Natural killer cell treated with Interleukin-12 subunit alpha and Interleukin-12 subunit beta and Interleukin-15 and Interleukin-18, amount 100 ng/mL, for 72 hours (primary cell): ENCODE measurements around the gene FGD4. TPM values are rescaled to one million over a fixed set of nuclear protein-coding genes. Genes with fewer than 3 reads are reported as not detected.
"Not testable (repeated sequence)": the region's sequence is repeated elsewhere in the genome, so short reads cannot be mapped to it uniquely, and the experiment has no call there.

Experiments
- ATAC-seq, 2 donors: fragments of 150-1000 bp; cut with Tn5 transposase in 1 of 2; sonication (Bioruptor Pico), chemical (Tn5 transposase) in 1 of 2; 2 replicates each; pipeline ENCODE4 v1.10.0; 2021
- DNase-seq: peaks from one replicate; pipeline ENCODE4 v3.0.0; 2022; ENCODE audit warnings: low spot score
- H3K27ac Mint-ChIP-seq, 2 donors: 1 replicate in 1 of 2; 2 replicates in 1 of 2; pipeline ENCODE4 v1.8.0; 2022; ENCODE audit warnings: mixed read lengths in 2 of 2, mild to moderate bottlenecking in 1 of 2, moderate library complexity in 1 of 2
- H3K27me3 Mint-ChIP-seq, 2 donors: 1 replicate in 1 of 2; 2 replicates in 1 of 2; pipeline ENCODE4 v1.8.0; 2022; ENCODE audit warnings: mixed read lengths in 2 of 2
- H3K36me3 Mint-ChIP-seq: one replicate; pipeline ENCODE4 v1.8.0; 2022; ENCODE audit warnings: mixed read lengths
- H3K4me1 Mint-ChIP-seq, 2 donors: 1 replicate in 1 of 2; 2 replicates in 1 of 2; pipeline ENCODE4 v1.8.0; 2022; ENCODE audit warnings: low read depth in 2 of 2, mixed read lengths in 2 of 2, mild to moderate bottlenecking in 1 of 2
- H3K4me3 Mint-ChIP-seq: one replicate; pipeline ENCODE4 v1.8.0; 2022; ENCODE audit warnings: mixed read lengths
- H3K9me3 Mint-ChIP-seq: 2 replicates; pipeline ENCODE4 v1.8.0; 2022; ENCODE audit warnings: mixed read lengths
- total RNA-seq, 2 donors: library from RNA; stranded (reverse); gene quantifications; one replicate each; pipeline ENCODE4 v1.2.3, GENCODE V29; 2022

The FGD4 gene
- total RNA-seq, 2 donors from 2014 or later = 0.22 to 0.31 TPM

GRCh38 chr12:32497864-32498263 is 98.5 kb downstream of the FGD4 start:
- no peaks in the 10 kb centered on the region for H3K36me3 Mint-ChIP-seq
- ATAC-seq = no peak

GRCh38 chr12:32499048-32499447 is 99.7 kb downstream of the FGD4 start:
- Mint-ChIP-seq H3K4me1 (peaks cover 0 to 4% of the 10 kb centered on the region in 2 donors), H3K27me3 (no peaks in the 10 kb centered on the region), H3K9me3 (no peaks in the 10 kb centered on the region), H3K4me3 (no peak overlapping the region), H3K27ac (no peak overlapping the region), H3K36me3 (no peaks in the 10 kb centered on the region)
- DNase-seq (no peak), ATAC-seq (no peak)

More at GRCh38 chr12:32497864-32498263, 98.5 kb downstream of the FGD4 start:
- Mint-ChIP-seq H3K4me1 (peaks cover 0 to 5% of the 10 kb centered on the region in 2 donors), H3K9me3 (no peaks in the 10 kb centered on the region), H3K27ac (no peak overlapping the region), H3K27me3 (no peaks in the 10 kb centered on the region), H3K4me3 (no peak overlapping the region)
- no peak for DNase-seq

- no peaks in the 10 kb centered on the region for H3K36me3 Mint-ChIP-seq
- peaks cover 0 to 6% of the 10 kb centered on the region in 2 donors for H3K4me1 Mint-ChIP-seq
- H3K4me3 Mint-ChIP-seq = no peak overlapping the region
- H3K27ac Mint-ChIP-seq = no peak overlapping the region
- no peak for ATAC-seq
- H3K9me3 Mint-ChIP-seq = no peaks in the 10 kb centered on the region
- no peak for DNase-seq
- H3K27me3 Mint-ChIP-seq = peaks cover 0 to 6% of the 10 kb centered on the region in 2 donors
Observed at GRCh38 chr12:32501835-32502333, 102.5 kb downstream of the FGD4 start.

- Mint-ChIP-seq H3K4me3 (no peak overlapping the region), H3K27ac (no peak overlapping the region), H3K4me1 (peaks cover 0 to 6% of the 10 kb centered on the region in 2 donors), H3K27me3 (peaks cover 0 to 6% of the 10 kb centered on the region in 2 donors), H3K9me3 (no peaks in the 10 kb centered on the region), H3K36me3 (no peaks in the 10 kb centered on the region)
- no peak for DNase-seq
- ATAC-seq = no peak
Observed at GRCh38 chr12:32502693-32503502, 103.5 kb downstream of the FGD4 start.

GRCh38 chr12:32503730-32504129 is 104.4 kb downstream of the FGD4 start:
- H3K36me3 Mint-ChIP-seq = no peaks in the 10 kb centered on the region
- peaks cover 0 to 3% of the 10 kb centered on the region in 2 donors for H3K4me1 Mint-ChIP-seq
- no peak for ATAC-seq
- no peaks in the 10 kb centered on the region for H3K9me3 Mint-ChIP-seq
- no peak overlapping the region for H3K4me3 Mint-ChIP-seq
- H3K27ac Mint-ChIP-seq = no peak overlapping the region
- peaks cover 0 to 6% of the 10 kb centered on the region in 2 donors for H3K27me3 Mint-ChIP-seq
- DNase-seq = no peak

- Mint-ChIP-seq H3K27ac (no peak overlapping the region), H3K27me3 (peaks cover 0 to 6% of the 10 kb centered on the region in 2 donors), H3K36me3 (no peaks in the 10 kb centered on the region), H3K4me1 (peaks cover 0 to 3% of the 10 kb centered on the region in 2 donors), H3K4me3 (no peak overlapping the region), H3K9me3 (no peaks in the 10 kb centered on the region)
- ATAC-seq (no peak), DNase-seq (no peak)
Observed at GRCh38 chr12:32504591-32504990, 105.2 kb downstream of the FGD4 start.

- H3K36me3 Mint-ChIP-seq = no peaks in the 10 kb centered on the region
- peaks cover 0 to 3% of the 10 kb centered on the region in 2 donors for H3K4me1 Mint-ChIP-seq
Observed at GRCh38 chr12:32505067-32505945, 105.9 kb downstream of the FGD4 start.

GRCh38 chr12:32507096-32507941 is 108.0 kb downstream of the FGD4 start:
- peaks cover 0 to 14% of the 10 kb centered on the region in 2 donors for H3K27me3 Mint-ChIP-seq

More at GRCh38 chr12:32505067-32505945, 105.9 kb downstream of the FGD4 start:
- no peak overlapping the region for H3K27ac Mint-ChIP-seq
- ATAC-seq = no peak
- no peak overlapping the region for H3K4me3 Mint-ChIP-seq
- no peak for DNase-seq
- H3K27me3 Mint-ChIP-seq = peaks cover 0 to 6% of the 10 kb centered on the region in 2 donors
- no peaks in the 10 kb centered on the region for H3K9me3 Mint-ChIP-seq

GRCh38 chr12:32507942-32508320 is 108.6 kb downstream of the FGD4 start:
- no peak overlapping the region for H3K4me3 Mint-ChIP-seq
- H3K9me3 Mint-ChIP-seq = no peaks in the 10 kb centered on the region
- no peak overlapping the region for H3K27ac Mint-ChIP-seq
- DNase-seq (no peak), ATAC-seq (no peak)
- H3K27me3 Mint-ChIP-seq = peaks cover 0 to 18% of the 10 kb centered on the region in 2 donors
- no peaks in the 10 kb centered on the region for H3K36me3 Mint-ChIP-seq
- peaks cover 0 to 3% of the 10 kb centered on the region in 2 donors for H3K4me1 Mint-ChIP-seq

More at GRCh38 chr12:32507096-32507941, 108.0 kb downstream of the FGD4 start:
- H3K4me1 Mint-ChIP-seq, H3K4me3 Mint-ChIP-seq, ATAC-seq, DNase-seq, H3K27ac Mint-ChIP-seq, H3K36me3 Mint-ChIP-seq, H3K9me3 Mint-ChIP-seq: not testable (repeated sequence)

- peaks cover 4 to 24% of the 10 kb centered on the region in 2 donors for H3K27me3 Mint-ChIP-seq
- no peak overlapping the region for H3K4me3 Mint-ChIP-seq
- no peak for DNase-seq
- ATAC-seq = no peak
- no peaks in the 10 kb centered on the region for H3K36me3 Mint-ChIP-seq
- no peaks in the 10 kb centered on the region for H3K9me3 Mint-ChIP-seq
- H3K27ac Mint-ChIP-seq = no peak overlapping the region
- H3K4me1 Mint-ChIP-seq = peaks cover 0 to 3% of the 10 kb centered on the region in 2 donors
Observed at GRCh38 chr12:32508626-32509025, 109.3 kb downstream of the FGD4 start.

- H3K4me1 Mint-ChIP-seq = peaks cover 0 to 3% of the 10 kb centered on the region in 2 donors
- ATAC-seq (no peak), DNase-seq (no peak)
- H3K4me3 Mint-ChIP-seq = no peak overlapping the region
- H3K36me3 Mint-ChIP-seq = no peaks in the 10 kb centered on the region
- no peaks in the 10 kb centered on the region for H3K9me3 Mint-ChIP-seq
- peaks cover 4 to 24% of the 10 kb centered on the region in 2 donors for H3K27me3 Mint-ChIP-seq
- no peak overlapping the region for H3K27ac Mint-ChIP-seq
Observed at GRCh38 chr12:32509328-32510091, 110.2 kb downstream of the FGD4 start.

GRCh38 chr12:32511976-32512375 is 112.6 kb downstream of the FGD4 start:
- H3K27me3 Mint-ChIP-seq = peaks cover 4 to 22% of the 10 kb centered on the region in 2 donors
- H3K4me3 Mint-ChIP-seq, DNase-seq, H3K9me3 Mint-ChIP-seq, H3K27ac Mint-ChIP-seq, H3K36me3 Mint-ChIP-seq, H3K4me1 Mint-ChIP-seq, ATAC-seq: not testable (repeated sequence)
